ENCODE results near the gene DTNB. TPM values are rescaled to one million over a fixed set of nuclear protein-coding genes. Genes with fewer than 3 reads are reported as not detected.
A peak's percentile ranks its signal among the peaks of the same experiment; 100 is the strongest.

DTNB gene
- polyA plus RNA-seq, 1 of the 3 experiments (the other 2 are of a cell fraction), result 15.3 TPM

DNA sequence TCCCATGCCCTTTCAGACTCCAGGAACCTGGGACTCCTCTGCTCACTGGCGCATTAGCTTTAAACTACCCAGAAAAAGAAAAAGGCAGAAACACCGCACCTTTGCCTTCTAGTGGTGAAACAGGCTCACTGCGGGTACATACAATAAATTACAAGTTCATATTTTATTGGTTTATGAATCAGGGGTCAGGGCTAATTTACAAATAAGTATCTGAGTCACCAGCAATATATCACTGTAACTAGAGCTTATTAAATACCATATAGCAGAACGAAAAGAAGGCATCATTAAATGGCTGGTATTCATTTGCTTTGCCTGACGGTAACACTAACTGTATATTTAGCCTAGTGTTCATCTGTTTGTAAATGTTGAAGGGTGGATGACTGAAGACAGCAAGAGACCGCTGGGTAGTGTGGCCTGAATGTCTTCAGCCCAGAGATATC is 26.9 kb upstream of the DTNB start:
- ChIA-PET POLR2A (no interaction called here), CTCF (interaction anchor here (0.5 to 7.7 kb wide), 63 partner anchors 12 to 563 kb away, joined by 3 to 172 read pairs (median 4); partner anchors contain the start of gene DTNB)

More for the DNA sequence above, 26.9 kb upstream of the DTNB start:
- Histone ChIP-seq H2AFZ (ENCODE audit: low read depth) (no peak overlapping the region), H3K36me3 (replicated peaks in 1 of 2; ENCODE audit: control insufficient read depth in 1 of 2, insufficient read depth in 2 of 2, low read length in 1 of 2) (no peaks in the 10 kb centered on the region), H3K27ac (ENCODE audit: low read depth in 2 of 2, low read length in 1 of 2) (no peak overlapping the region), H3K4me1 (ENCODE audit: control insufficient read depth in 1 of 2, insufficient read depth in 2 of 2, low read depth in 1 of 2, low read length in 1 of 2) (peaks cover 3 to 6% of the 10 kb centered on the region in 2 experiments; a peak in 2 of 4 replicates), H3F3A (replicated peaks; ENCODE audit: insufficient read depth) (no peaks in the 10 kb centered on the region), H3K9ac (no peak overlapping the region), H3K9me3 (no peaks in the 10 kb centered on the region), H3K4me3 (ENCODE audit: low read depth in 2 of 2, low read length in 1 of 2) (no peak overlapping the region), H3K9me2 (no peaks in the 10 kb centered on the region), H3K79me2 (ENCODE audit: insufficient read depth) (no peaks in the 10 kb centered on the region), H3K27me3 (ENCODE audit: insufficient read depth) (no peaks in the 10 kb centered on the region), H3K4me2 (no peak overlapping the region), H4K20me1 (ENCODE audit: insufficient read depth) (no peaks in the 10 kb centered on the region)
- TF ChIP-seq RAD21 (IDR thresholded peaks at IDR 0.05; ENCODE audit: low read length) (peak; percentile 81), EZH2phosphoT487 (IDR thresholded peaks at IDR 0.05; ENCODE audit: borderline replicate concordance, low read depth) (no peak), RXRA (IDR thresholded peaks at IDR 0.05; ENCODE audit: borderline replicate concordance, low read depth) (no peak), GATA2 (CRISPR knock-in tag; IDR thresholded peaks at IDR 0.05) (no peak), FOXM1 (IDR thresholded peaks at IDR 0.05; ENCODE audit: low read depth) (no peak), NFIC (IDR thresholded peaks at IDR 0.05; ENCODE audit: borderline replicate concordance) (no peak), NRF1 (IDR thresholded peaks at IDR 0.05; ENCODE audit: low read depth, low read length) (no peak), SIN3A (IDR thresholded peaks at IDR 0.05; ENCODE audit: borderline replicate concordance, low read depth, low read length) (no peak), ELF1 (IDR thresholded peaks at IDR 0.05) (no peak), RCOR1 (IDR thresholded peaks at IDR 0.05; ENCODE audit: low read length) (peak; percentile 60; the same call in 1 of the 2 replicates), CHD2 (IDR thresholded peaks at IDR 0.05; ENCODE audit: low read length, partially characterized antibody) (no peak), SMC3 (IDR thresholded peaks at IDR 0.05; ENCODE audit: low read depth, low read length) (peak; percentile 81), JUND (IDR thresholded peaks at IDR 0.05) (no peak), MXI1 (IDR thresholded peaks at IDR 0.05; ENCODE audit: low read depth, low read length) (no peak), TEAD4 (IDR thresholded peaks at IDR 0.05; ENCODE audit: borderline replicate concordance, insufficient read depth) (no peak), GABPA (IDR thresholded peaks at IDR 0.05; ENCODE audit: low read depth) (no peak), TCF12 (IDR thresholded peaks at IDR 0.05) (no peak)
- TF ChIP-seq, protein P1, sequence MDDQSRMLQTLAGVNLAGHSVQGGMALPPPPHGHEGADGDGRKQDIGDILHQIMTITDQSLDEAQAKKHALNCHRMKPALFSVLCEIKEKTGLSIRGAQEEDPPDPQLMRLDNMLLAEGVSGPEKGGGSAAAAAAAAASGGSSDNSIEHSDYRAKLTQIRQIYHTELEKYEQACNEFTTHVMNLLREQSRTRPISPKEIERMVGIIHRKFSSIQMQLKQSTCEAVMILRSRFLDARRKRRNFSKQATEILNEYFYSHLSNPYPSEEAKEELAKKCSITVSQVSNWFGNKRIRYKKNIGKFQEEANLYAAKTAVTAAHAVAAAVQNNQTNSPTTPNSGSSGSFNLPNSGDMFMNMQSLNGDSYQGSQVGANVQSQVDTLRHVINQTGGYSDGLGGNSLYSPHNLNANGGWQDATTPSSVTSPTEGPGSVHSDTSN (IDR thresholded peaks at IDR 0.05), result no peak
- TF ChIP-seq, protein P2, sequence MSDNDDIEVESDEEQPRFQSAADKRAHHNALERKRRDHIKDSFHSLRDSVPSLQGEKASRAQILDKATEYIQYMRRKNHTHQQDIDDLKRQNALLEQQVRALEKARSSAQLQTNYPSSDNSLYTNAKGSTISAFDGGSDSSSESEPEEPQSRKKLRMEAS (IDR thresholded peaks at IDR 0.05; ENCODE audit: low read depth), result no peak
- TF ChIP-seq, protein P3, sequence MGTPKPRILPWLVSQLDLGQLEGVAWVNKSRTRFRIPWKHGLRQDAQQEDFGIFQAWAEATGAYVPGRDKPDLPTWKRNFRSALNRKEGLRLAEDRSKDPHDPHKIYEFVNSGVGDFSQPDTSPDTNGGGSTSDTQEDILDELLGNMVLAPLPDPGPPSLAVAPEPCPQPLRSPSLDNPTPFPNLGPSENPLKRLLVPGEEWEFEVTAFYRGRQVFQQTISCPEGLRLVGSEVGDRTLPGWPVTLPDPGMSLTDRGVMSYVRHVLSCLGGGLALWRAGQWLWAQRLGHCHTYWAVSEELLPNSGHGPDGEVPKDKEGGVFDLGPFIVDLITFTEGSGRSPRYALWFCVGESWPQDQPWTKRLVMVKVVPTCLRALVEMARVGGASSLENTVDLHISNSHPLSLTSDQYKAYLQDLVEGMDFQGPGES (IDR thresholded peaks at IDR 0.05; ENCODE audit: low read depth, low read length), result no peak
- TF ChIP-seq, protein P4, sequence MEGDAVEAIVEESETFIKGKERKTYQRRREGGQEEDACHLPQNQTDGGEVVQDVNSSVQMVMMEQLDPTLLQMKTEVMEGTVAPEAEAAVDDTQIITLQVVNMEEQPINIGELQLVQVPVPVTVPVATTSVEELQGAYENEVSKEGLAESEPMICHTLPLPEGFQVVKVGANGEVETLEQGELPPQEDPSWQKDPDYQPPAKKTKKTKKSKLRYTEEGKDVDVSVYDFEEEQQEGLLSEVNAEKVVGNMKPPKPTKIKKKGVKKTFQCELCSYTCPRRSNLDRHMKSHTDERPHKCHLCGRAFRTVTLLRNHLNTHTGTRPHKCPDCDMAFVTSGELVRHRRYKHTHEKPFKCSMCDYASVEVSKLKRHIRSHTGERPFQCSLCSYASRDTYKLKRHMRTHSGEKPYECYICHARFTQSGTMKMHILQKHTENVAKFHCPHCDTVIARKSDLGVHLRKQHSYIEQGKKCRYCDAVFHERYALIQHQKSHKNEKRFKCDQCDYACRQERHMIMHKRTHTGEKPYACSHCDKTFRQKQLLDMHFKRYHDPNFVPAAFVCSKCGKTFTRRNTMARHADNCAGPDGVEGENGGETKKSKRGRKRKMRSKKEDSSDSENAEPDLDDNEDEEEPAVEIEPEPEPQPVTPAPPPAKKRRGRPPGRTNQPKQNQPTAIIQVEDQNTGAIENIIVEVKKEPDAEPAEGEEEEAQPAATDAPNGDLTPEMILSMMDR (IDR thresholded peaks at IDR 0.05), result peak; percentile 91
- TF ChIP-seq, protein P5, sequence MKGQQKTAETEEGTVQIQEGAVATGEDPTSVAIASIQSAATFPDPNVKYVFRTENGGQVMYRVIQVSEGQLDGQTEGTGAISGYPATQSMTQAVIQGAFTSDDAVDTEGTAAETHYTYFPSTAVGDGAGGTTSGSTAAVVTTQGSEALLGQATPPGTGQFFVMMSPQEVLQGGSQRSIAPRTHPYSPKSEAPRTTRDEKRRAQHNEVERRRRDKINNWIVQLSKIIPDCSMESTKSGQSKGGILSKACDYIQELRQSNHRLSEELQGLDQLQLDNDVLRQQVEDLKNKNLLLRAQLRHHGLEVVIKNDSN (IDR thresholded peaks at IDR 0.05; ENCODE audit: borderline replicate concordance, low read depth), result no peak
- TF ChIP-seq, protein P6, sequence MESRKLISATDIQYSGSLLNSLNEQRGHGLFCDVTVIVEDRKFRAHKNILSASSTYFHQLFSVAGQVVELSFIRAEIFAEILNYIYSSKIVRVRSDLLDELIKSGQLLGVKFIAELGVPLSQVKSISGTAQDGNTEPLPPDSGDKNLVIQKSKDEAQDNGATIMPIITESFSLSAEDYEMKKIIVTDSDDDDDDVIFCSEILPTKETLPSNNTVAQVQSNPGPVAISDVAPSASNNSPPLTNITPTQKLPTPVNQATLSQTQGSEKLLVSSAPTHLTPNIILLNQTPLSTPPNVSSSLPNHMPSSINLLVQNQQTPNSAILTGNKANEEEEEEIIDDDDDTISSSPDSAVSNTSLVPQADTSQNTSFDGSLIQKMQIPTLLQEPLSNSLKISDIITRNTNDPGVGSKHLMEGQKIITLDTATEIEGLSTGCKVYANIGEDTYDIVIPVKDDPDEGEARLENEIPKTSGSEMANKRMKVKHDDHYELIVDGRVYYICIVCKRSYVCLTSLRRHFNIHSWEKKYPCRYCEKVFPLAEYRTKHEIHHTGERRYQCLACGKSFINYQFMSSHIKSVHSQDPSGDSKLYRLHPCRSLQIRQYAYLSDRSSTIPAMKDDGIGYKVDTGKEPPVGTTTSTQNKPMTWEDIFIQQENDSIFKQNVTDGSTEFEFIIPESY (IDR thresholded peaks at IDR 0.05; ENCODE audit: borderline replicate concordance, low read depth), result no peak
- 39% methylated on average over 6 of the region's 6 CpGs for WGBS (ENCODE audit: low lambda C conversion rate)
- peak; percentile 76 for DNase-seq

Data from SK-N-SH (cell line).